HG02938 (cell line): ENCODE measurements around the gene POC1B.

Experiments
- ATAC-seq: cut with Tn5 transposase; IDR thresholded peaks from one replicate; pipeline ENCODE4 v1.9.1; 2021; ENCODE audit warnings: mild to moderate bottlenecking, moderate library complexity; ENCODE audit not compliant: unreplicated experiment

The POC1B gene

DNA sequence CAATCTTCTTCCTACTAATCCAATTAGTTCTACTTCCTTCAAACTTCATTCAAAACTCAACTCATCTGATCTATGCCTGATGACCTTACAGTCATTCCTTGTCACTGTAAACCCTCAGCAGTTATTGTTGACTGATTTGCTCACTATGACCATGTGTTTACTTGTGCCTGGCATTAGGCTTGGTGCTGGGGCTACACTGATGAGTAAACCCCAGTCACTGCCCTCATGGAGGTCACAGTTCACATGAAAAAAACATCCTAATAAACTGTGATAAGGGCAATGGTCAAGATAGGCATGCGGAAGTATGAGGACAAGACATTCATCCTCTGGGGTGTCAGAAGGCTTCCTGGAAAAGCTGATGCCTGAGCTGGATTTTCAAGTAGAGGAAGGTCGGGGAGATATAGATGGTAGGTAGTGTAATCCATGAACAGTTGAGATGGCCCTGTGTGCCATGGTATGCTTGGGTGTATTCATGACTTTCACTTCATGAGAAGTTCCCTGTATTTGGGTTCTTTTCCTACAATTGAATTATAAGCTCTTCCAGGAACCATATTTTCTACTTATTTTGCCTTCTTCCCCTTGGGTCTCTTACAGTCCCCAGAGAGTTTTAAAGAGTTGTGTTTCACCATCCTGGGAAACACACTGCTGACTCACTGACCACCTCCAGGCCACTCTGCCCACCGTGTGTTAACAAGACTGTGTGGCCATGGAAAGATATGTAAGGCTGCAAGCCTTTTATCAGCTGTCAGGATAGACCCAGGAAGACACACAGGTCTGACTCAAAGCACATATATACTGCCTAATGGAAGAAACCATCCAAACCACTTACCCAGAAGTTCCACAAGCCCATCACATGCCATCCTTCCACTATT lies 134.8 kb downstream of the POC1B start:
- ATAC-seq: no peak

DNA sequence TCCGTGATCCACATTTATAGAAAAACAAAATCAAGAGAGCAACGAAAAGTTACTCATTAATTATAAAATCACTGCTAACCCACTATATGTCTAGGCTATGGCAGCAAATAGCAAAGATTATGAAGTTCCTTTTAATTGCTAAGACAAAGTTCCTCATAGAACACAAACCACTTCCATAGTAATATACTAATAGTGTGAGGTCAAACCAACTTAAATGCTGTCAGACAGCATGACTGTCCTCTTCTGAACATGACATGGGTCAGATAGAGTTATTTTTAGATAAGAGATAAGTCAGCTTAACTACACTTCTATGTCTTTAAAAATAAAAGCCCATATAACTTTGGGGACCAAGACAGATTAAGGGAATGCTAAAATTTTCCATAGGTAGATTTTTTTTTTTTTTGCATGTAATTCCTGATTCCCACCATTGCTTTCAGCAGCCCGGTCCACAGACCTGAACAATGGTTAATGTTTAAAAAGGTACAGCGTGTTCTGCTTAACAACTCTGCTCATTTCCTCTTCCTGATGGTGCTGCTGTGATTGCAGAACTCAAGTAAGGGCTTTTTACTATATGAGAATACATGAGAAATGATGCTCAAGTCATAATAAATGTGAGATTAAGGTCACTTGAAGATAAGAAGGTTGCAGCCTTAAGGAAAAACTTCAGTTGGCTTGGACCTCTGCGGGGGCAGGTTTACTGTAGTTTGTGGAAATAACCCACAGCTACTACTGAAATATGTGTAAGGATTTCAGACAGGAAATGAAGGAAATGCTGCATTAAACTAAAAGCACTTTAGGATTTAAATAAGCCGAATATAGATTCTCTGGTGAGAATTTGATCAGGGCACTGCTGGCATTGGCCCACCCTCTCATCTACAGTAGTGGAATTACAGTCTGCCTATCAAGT lies 135.8 kb downstream of the POC1B start:
- ATAC-seq: peak; percentile 74

DNA sequence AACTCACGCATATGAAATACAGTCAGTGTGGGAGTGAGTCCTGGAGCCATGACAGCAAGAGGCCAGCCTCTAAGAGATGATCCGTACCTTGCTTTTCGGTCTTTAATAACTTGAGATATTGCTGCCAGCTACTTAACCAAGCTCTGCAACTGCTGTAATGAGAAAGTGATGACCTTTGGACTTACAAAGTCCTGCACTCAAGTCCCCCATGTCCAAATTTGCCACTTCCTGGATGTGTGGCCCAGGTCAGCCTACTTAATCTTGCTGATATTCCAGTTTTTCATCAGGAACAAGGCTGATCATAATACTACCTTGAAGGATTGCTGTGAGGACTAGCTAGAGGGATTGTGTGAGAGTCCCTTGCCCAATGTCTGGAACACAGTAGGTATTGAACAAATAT lies 139.7 kb downstream of the POC1B start:
- no peak for ATAC-seq

DNA sequence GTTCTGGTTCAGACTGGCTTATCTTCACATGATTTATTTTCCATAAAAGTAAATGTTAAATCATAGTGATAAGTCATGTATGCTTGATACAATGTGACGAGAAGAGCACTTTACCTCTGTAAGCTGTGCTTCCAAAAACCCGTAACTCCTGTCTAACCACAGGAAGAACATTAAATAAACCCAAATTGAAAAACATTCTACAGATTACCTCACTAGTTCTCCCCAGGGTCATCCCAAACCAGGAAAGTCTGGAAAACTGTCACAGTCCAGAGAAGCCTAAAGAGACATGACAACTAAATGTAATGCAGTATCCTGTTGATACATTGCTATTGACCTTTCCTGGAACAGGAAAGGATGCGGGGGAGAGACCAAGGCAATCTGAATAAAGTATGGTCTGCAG lies 141.0 kb downstream of the POC1B start:
- ATAC-seq: no peak

DNA sequence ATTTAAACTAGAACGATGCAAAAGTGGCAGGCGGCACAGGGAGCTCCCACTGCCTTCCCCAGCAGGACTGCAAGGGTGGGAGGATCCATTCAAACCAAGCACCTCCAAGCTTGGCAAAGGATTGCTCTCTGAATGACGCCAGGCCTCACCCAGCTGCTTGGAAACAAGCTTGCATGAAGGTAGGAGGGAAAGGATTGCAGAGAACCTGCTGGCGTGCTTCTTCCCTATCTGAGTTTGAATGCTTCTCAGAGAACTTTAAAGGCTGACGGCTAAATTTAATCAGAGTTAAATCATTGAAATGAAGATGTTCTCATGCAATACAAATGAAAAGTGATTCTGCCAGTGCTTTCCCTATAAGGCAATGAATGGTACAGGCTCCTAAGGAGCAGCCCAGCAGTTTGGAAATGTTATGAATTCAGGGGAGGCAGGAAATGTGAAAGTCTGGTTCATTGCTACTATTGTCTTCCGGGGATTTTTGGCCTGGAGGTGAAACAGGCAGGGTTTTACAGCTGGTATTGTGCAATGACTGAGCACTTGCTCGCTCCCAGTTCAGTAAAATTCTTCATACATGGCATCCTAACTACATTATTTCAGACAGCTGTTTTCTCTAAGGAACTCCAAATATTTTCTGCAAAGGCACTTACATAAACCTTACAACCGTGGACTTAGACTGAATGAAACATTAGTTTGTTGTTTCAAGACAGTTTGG lies 141.6 kb downstream of the POC1B start:
- ATAC-seq: no peak

DNA sequence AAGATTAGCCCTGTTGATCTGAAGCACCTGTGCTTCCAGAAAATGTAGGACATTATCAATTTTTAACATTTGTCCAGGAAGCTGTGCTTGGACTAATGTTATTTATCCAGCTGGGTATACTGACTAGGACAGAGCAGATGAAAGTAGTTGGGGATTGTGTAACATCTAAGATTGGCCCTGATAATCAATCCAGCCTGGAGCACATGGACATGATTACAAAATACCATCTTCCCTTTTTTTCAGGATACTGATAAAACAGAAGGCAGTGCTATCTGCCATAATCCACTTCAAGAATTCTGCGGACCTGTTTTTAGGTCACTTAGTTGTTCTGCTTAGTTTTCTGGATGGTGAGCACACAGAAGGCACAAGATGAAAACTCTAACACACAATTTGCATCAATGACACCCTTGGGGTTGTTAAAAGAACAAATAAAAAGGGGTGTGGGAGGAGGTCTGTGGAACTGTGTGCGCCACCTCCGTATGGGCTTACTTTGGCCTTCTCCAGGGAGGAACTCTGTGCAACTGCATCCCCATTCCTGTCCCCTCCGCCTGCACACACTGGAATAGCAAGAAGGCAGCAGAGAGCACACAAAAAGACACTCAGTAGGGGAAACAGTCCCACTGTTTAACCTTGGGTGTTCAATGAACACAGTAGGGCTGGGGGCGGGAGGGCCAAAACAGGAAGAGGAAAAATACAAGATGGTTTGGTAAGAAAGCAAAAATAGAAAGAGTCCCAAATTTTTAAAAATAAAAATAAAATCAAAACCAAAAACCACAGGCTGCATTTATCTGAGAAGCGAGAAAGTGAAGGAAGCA lies 142.4 kb downstream of the POC1B start:
- no peak for ATAC-seq

DNA sequence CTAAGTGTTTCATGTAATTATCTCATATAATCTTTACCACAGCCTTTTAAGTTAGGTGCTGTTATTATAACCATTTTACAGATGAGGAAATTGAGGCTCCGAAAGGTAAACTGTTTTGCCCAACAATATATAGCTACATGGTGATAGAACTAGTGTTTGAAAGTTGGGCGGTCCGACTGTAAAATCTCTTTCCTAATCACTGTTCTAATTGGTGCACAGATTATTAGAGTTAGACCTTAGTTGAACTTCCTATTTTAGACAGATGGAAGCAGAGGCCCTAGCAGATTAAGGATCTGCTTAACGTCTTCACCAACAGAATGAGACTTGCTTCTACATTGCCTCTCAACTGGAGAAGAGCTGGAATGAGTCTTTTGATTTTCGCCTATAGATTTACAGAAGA lies 143.5 kb downstream of the POC1B start:
- no peak for ATAC-seq

DNA sequence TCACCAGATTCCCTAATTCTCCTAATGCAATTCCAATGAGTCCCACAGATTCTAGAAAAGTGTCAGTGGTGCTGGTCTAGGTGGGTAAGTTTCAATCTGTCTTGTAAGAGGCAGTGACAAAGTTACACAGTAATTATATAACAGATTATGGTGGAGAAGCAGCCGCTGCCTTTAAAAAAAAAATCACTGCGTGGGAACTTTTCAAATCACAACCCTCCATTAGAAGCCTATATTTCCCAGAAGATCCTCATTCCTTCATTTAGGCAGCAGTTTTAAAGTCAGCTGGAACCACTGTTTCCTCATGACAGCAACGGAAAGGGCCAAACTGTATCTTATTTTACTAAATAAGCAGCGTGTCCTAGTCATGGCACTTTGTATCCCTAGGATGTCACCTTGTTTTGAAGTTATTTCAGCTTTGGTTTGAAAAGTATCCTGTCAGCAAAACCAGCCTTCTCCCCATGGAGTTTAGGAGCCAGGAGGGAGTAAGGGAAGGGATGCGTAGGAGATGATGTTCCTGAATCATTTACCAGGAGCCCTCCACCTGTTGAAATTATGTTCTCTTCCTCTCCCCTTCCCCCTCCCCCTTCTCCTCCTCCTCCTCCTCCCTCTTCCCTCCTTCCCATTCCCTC lies 145.9 kb downstream of the POC1B start:
- ATAC-seq: no peak

DNA sequence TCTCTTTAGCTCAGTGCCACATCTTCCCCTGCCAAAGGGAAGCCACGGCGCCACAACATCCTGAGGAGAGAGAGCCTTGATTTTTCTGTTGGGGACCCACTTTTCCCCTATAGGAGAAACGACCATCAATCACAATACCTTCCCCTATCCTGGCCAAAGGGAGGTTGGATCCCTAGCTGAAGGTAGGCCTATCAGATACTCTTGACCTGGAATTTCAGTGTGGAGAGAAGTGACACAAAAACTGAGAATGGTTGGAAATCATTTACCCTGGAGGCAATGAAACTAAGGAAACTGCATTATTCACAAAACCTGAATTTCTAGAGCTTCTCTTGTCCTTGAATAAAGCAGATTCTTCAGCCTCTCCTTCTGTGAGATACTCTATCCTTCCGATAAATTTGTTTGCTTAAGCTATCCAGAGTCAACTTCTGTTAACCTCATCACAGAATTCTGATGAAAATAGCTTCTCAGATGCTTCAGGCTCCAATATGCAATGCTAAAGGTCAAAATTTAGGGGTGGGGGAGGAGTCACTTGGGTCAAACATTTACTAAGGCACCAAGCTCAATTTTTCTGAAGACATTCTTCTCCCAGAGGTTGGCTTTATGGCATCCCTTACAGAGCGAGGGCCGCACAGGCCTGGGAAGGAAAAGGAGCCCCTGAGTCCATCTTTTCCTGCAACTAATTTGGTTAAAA lies 146.6 kb downstream of the POC1B start:
- no peak for ATAC-seq

DNA sequence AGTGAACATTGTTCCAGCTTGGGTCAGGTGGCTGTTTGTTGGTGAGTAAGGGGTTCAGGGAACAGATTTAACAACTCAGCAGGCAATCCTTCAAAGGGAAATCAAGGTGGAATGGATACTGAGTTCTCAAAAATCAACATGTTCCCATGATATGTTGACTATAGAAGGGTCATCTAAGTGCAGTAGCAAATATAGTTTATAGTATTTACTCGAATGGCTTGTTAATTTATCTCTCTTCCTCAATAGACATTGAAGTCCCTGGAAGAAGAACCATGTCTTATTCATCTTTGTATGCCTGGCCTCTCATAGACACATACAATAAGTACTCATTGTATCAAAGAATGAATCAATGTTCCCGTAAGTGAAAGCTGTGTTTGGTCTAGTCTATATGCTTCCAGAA lies 149.0 kb downstream of the POC1B start:
- no peak for ATAC-seq

DNA sequence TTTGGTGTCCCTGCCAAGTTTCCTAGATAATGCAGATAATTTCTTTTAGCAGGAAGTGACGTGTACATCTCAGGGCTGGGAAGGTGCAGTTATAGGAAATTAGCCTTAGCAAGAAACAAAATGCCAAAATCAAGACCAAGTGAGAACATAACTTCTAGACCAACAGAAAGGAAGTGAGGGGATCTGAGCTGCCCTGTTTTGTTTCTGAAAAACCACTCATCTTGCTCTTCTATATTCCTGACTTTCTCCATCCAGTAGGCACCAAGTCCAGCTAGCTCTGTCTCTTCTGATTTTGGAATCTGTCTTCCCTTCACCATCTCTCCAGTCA lies 149.7 kb downstream of the POC1B start:
- ATAC-seq: no peak

DNA sequence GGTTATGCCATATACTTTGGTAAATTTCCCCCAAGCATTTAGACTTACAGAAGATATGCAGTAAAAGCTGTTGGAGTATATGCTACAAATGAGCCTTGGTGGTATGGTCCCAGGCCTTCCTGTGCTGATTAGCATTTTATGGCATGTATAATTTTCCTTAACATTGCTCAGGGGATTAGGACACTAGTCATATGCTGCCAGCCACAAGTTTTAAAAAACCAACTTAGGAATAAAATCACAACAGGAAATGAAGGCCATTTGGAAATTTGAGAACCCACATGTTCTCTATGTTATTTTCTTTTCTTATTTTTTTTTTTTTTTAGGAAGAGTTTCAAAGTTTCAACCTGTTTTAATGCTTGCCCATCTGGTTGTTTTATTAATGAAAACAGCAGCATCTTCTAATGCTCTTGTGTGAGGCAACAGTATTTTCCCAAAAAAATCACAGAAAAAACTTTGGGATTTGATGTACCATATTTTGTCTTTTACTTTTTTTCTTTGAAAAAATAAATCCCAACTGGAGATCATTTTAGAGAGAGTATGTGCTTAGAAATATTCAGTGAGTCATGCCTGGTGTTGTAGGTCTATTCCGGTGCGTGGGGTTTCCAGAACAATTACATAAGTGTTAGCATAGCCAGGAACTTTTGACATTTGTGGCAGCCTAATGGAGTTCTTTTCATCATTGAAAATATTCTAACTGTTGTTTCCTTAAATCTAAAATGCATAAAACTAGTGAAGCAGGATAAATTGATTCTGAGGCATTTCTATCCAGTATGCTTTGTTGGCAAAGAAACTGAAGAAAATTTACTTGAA lies 151.9 kb downstream of the POC1B start:
- ATAC-seq: no peak

DNA sequence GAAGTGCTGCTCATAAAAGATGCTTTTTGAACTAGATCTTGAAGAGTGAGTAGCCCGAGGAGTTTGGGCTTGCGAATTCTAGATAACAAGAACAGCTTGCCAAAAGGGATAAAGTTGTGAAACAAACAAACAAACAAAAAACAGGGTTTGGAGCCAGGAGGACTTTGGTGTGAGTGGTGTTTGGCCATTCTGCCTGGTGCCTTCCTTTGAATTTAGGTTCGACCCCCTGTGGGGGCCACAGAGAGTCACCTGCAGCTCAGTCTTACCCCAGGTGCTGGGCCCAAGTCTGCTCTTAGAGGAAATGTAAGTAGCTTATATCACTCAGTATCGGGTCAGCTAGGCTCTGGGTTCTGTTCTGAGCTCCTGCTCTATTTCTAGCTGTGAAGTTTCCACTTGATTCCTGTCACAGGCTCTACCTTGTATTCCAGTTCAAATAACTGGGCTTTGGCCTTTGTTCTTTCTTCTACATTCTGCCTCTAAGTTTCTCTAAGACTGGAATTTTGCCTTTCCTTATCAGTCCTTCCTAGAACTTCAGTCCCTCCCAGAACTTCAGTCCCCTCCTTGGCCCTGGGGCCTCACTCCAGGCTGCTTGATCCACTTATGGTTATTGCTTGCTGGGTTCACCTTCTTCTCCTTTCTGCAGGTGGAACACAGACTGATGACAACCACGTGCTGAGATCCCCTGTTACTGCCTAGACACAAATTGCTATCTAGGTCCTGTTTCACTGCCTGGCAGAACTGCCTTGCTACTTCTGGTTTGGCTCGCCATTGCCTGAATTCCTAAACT lies 153.1 kb downstream of the POC1B start:
- ATAC-seq: no peak

DNA sequence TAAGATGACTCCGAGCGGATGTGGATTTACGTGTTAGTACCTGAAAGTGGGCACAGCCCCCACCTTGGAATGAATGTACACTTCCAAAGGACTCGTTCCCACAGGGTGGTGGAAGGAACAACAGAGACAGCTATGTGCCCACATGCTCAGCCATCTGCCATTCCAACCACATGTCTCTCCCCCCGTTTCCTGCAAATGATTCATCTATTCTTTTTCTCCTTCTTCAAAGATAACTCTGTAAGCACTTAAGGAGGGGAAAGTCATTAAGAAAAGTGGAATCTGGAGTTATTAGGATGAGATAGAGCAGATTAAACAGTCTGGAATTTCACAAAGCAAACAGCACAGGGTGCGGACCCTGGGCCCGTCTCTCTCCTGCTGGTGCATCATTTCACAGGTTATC lies 155.0 kb downstream of the POC1B start:
- ATAC-seq: no peak

DNA sequence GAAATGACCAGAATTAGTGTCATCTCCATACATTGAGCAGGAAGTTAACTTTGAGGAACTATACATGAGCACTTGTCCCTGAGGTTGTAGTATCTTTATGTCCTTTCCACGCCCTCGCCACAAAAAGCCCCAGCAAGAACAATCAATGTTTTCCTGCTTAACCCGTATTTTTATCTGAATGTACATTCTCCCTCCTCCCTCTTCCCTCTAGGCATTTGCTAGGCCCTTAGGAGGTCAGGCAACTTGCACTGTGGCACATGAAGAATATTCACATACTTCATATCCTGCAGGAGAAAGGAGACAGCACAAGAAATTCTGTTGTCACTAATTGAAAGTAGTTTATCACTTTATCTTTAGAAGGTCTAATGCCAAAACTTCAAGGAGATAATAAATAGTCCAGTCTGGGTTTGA lies 155.4 kb downstream of the POC1B start:
- no peak for ATAC-seq
